ENCODE results near the gene MYL12A.

The MYL12A gene

GRCh38 chr18:3221496-3221895 is 26.1 kb upstream of the MYL12A start:
- no peak for DNase-seq
- Histone ChIP-seq H3K27ac (no peak overlapping the region), H3K4me3 (ENCODE audit: low read depth, low read length) (no peak overlapping the region), H3K27me3 (replicated peaks) (no peaks in the 10 kb centered on the region), H3K36me3 (replicated peaks) (no peaks in the 10 kb centered on the region)
- in situ Hi-C loops (cut with HindIII; ENCODE audit: low pct_ligation_motif_present, low sequenced_read_pairs): no loop called here
- no peak for TF ChIP-seq CTCF (IDR thresholded peaks at IDR 0.05; ENCODE audit: low read depth, low read length, missing control alignments)

GRCh38 chr18:3223356-3223755 is 24.2 kb upstream of the MYL12A start:
- H3K36me3 ChIP-seq (replicated peaks): no peaks in the 10 kb centered on the region
- H3K27ac ChIP-seq: no peak overlapping the region
- H3K4me3 ChIP-seq (ENCODE audit: low read depth, low read length): no peak overlapping the region
- no peak for TF ChIP-seq CTCF (IDR thresholded peaks at IDR 0.05; ENCODE audit: low read depth, low read length, missing control alignments)
- in situ Hi-C loops (cut with HindIII; ENCODE audit: low pct_ligation_motif_present, low sequenced_read_pairs): no loop called here
- DNase-seq: no peak
- no peaks in the 10 kb centered on the region for H3K27me3 ChIP-seq (replicated peaks)

- Histone ChIP-seq H3K36me3 (replicated peaks) (no peaks in the 10 kb centered on the region), H3K27ac (no peak overlapping the region), H3K27me3 (replicated peaks) (no peaks in the 10 kb centered on the region), H3K4me3 (ENCODE audit: low read depth, low read length) (no peak overlapping the region)
- TF ChIP-seq CTCF (IDR thresholded peaks at IDR 0.05; ENCODE audit: low read depth, low read length, missing control alignments): no peak
- in situ Hi-C loops (cut with HindIII; ENCODE audit: low pct_ligation_motif_present, low sequenced_read_pairs): no loop called here
- DNase-seq: no peak
Measured at GRCh38 chr18:3224223-3224622, 23.4 kb upstream of the MYL12A start.

GRCh38 chr18:3225588-3225987 is 22.0 kb upstream of the MYL12A start:
- no peaks in the 10 kb centered on the region for H3K27me3 ChIP-seq (replicated peaks)
- H3K4me3 ChIP-seq (ENCODE audit: low read depth, low read length): no peak overlapping the region
- no peak for TF ChIP-seq CTCF (IDR thresholded peaks at IDR 0.05; ENCODE audit: low read depth, low read length, missing control alignments)
- DNase-seq: no peak
- in situ Hi-C loops (cut with HindIII; ENCODE audit: low pct_ligation_motif_present, low sequenced_read_pairs): no loop called here
- H3K36me3 ChIP-seq (replicated peaks): no peaks in the 10 kb centered on the region
- H3K27ac ChIP-seq: no peak overlapping the region

- Histone ChIP-seq H3K27me3 (replicated peaks) (no peaks in the 10 kb centered on the region), H3K4me3 (ENCODE audit: low read depth, low read length) (no peak overlapping the region), H3K36me3 (replicated peaks) (no peaks in the 10 kb centered on the region), H3K27ac (no peak overlapping the region)
- in situ Hi-C loops (cut with HindIII; ENCODE audit: low pct_ligation_motif_present, low sequenced_read_pairs): no loop called here
- TF ChIP-seq CTCF (IDR thresholded peaks at IDR 0.05; ENCODE audit: low read depth, low read length, missing control alignments): no peak
- no peak for DNase-seq
Measured at GRCh38 chr18:3226048-3226447, 21.6 kb upstream of the MYL12A start.
